DOHH2 (cell line): Measurements from ENCODE around the gene L3MBTL4.

Experiments used
- CTCF ChIP-seq: fragments of 200-600 bp; sonication (generic); IDR thresholded peaks from one replicate; pipeline ENCODE4 v1.5.1; 2014; ENCODE audit warnings: antibody characterized with exemption, mild to moderate bottlenecking, low read depth, low read length; ENCODE audit not compliant: poor library complexity, severe bottlenecking
- EZH2phosphoT487 ChIP-seq: fragments of 200-600 bp; sonication (generic); IDR thresholded peaks from 2 replicates; pipeline ENCODE4 v1.6.1; 2017; ENCODE audit warnings: borderline replicate concordance, mild to moderate bottlenecking, antibody characterized with exemption, low read length, moderate library complexity, mixed read lengths

GRCh38 chr18:5939801-5940667 is 474.7 kb downstream of the L3MBTL4 start:
- TF ChIP-seq CTCF (no peak), EZH2phosphoT487 (no peak)
